ENCODE measurements around the gene APC2. TPM values are rescaled to one million over a fixed set of nuclear protein-coding genes. Genes with fewer than 3 reads are reported as not detected.

Gene APC2
- total RNA-seq, 1 donor from 2014 or later, result 0.42 TPM

DNA sequence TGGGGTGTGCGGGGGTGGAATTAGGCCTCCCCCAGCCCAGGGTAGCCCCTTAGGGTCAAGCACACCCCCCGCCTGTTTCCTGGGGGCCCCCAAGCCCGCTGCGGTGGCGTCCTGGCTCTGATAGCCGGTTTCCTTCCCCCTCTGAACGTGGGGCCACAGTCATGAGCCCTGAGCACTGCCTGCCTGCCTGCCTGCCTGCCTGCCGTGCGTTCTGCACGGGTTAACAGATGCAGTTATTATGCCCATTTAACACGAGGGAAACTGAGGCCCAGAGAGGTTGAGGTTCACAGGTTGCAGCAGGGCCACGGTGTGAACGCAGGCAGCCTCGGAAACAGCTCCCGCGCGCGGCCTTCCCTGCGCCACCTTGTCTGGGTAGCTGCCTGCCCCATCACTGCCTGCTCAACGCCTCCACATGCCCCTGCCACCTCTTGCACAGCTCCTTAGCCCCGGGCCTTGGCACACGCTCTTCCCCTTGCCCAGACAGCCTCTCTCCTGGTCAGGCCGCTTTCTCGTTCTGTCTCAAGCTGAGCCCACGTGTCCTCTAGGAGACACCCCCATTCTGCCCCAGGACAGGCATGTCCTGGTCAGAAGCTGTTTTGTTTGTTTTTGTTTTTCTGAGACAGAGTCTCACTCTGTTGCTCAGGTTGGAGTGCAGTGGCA, 47.4 kb upstream of the APC2 start:
- CTCF ChIA-PET, result interaction anchor here (1.1 to 1.3 kb wide), 2 partner anchors 42 to 123 kb away, joined by 3 to 4 read pairs; no protein-coding TSS in a partner anchor

DNA sequence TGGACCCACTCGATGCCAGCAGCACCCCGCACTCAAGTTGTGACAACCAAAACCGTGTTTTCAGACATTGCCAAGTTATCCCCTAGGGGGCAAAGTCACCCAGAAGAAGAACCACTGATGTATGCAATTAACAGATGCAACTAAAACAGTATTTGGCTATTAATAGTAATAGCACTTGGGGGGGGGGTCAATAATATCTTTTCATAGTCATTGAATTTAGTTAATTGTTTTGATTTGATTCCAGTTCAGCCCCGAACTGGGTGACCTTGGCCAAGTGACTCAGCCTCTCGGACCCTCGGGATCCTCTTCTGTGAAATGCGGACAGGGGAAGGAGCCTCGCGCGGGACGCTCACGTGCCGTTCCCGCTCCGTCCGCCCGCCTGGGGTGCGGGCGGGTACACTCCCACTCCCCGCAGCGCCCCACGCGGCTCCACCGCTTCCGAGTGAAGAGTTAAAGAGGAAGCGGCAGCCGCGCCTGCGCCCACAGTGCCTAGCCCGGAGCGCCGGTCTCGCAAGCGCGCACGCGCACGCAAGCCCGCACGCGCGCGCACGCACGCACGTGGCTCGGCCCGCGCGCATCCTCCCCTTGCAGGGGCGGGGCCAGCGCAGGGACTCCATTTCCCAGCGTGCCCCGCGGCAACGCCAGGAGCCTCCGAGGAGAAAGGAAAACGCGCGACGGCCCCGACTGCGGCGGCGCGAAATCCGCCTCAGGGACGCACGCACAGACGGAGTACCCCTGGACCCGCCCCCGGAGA, 43.0 kb upstream of the APC2 start:
- ATAC-seq (ENCODE audit: low read depth), result peak; percentile 82
- TF ChIP-seq, protein P1, sequence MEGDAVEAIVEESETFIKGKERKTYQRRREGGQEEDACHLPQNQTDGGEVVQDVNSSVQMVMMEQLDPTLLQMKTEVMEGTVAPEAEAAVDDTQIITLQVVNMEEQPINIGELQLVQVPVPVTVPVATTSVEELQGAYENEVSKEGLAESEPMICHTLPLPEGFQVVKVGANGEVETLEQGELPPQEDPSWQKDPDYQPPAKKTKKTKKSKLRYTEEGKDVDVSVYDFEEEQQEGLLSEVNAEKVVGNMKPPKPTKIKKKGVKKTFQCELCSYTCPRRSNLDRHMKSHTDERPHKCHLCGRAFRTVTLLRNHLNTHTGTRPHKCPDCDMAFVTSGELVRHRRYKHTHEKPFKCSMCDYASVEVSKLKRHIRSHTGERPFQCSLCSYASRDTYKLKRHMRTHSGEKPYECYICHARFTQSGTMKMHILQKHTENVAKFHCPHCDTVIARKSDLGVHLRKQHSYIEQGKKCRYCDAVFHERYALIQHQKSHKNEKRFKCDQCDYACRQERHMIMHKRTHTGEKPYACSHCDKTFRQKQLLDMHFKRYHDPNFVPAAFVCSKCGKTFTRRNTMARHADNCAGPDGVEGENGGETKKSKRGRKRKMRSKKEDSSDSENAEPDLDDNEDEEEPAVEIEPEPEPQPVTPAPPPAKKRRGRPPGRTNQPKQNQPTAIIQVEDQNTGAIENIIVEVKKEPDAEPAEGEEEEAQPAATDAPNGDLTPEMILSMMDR (IDR thresholded peaks at IDR 0.05), result no peak
- DNase-seq, result peak; percentile 100
- ChIA-PET POLR2A (no interaction called here), CTCF (interaction anchor here (1.4 kb wide), 1 partner anchor 163 kb away, joined by 6 read pairs; no protein-coding TSS in a partner anchor)
- peak overlapping the region; percentile 84 for H3K27ac Mint-ChIP-seq
- intact Hi-C loops (cut with micrococcal nuclease), result loop anchor here (1.0 to 10.0 kb wide), 10 partner anchors 24 to 834 kb away; partner anchors contain the start of genes BSG, C19orf25, CIRBP and MBD3
- peaks cover 24% of the 10 kb centered on the region for H3K36me3 Mint-ChIP-seq (ENCODE audit: low read depth)
- peaks cover 6% of the 10 kb centered on the region for H3K27me3 Mint-ChIP-seq
- peak overlapping the region; percentile 78 for H3K4me3 Mint-ChIP-seq
- H3K9me3 Mint-ChIP-seq, result no peaks in the 10 kb centered on the region
- H3K4me1 Mint-ChIP-seq, result peaks cover 46% of the 10 kb centered on the region

More for the DNA sequence above, 47.4 kb upstream of the APC2 start:
- TF ChIP-seq, protein P1 (IDR thresholded peaks at IDR 0.05), result no peak
- Mint-ChIP-seq H3K27me3 (peaks cover 6% of the 10 kb centered on the region), H3K4me1 (peaks cover 20% of the 10 kb centered on the region), H3K9me3 (no peaks in the 10 kb centered on the region), H3K36me3 (ENCODE audit: low read depth) (no peaks in the 10 kb centered on the region), H3K4me3 (peak overlapping the region; percentile 25), H3K27ac (no peak overlapping the region)
- DNase-seq (no peak), ATAC-seq (ENCODE audit: low read depth) (no peak)
- POLR2A ChIA-PET, result interaction anchor here (0.5 to 1.5 kb wide), 7 partner anchors 19 to 1055 kb away, joined by 3 to 9 read pairs (median 5); partner anchors contain the start of genes CIRBP, LMNB2 and NDUFS7
- intact Hi-C loops (cut with micrococcal nuclease), result loop anchor here (10.0 kb wide), 1 partner anchor 718 kb away; no protein-coding TSS in a partner anchor

DNA sequence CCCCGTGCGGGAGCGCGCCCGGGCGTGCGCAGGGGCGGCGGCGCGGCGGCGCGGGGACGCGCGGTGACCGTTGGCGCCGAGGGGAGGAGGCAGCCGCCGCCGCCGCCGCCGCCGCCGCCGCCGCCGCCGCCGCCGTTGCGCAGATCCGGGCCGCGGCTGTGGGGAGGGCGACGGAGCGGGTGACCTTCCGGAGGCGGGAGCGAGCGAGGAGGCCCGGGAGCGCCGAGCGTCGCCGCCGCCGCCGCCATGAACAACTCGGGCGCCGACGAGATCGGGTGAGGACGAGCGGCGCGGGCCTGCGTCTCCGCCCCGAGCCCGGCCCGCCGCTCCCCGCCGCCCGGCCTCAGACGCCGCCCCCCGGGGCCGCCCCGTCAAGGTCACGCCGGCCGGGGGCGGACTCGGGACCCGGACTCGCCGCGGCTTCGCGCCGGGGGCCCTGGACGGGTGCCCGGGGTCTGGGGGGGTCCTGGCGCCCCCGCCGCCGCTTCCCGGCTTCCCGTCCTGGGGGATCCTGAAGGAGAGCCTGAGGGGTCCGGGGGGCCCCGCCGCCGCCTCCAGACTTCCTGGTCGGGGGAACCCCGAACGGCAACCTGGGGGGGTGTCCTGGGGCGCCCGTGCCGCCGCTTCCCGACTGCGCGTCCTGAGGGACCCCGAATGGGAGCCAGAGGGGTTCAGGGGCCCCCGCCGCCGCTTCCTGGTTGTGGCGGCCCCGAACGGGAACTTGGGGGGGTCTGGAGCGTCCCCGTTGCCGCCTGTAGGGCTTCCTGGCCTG, 42.2 kb upstream of the APC2 start, which contains the start of gene DAZAP1:
Gene DAZAP1 (plus strand): TSS at position 59 of the 772 bp plus-strand sequence. CDS start 188 bp downstream, at position 247.
- peak within 1 kb of the TSS; percentile 88 for H3K4me3 Mint-ChIP-seq
- DNase-seq, result no peak
- ChIA-PET POLR2A (interaction anchor here (1.2 kb wide), 1 partner anchor 155 kb away, joined by 4 read pairs; no protein-coding TSS in a partner anchor), CTCF (no interaction called here)
- intact Hi-C loops (cut with micrococcal nuclease), result loop anchor here (1.0 to 10.0 kb wide), 11 partner anchors 24 to 835 kb away; partner anchors contain the start of genes BSG, C19orf25, CIRBP and MBD3
- H3K27ac Mint-ChIP-seq, result peak within 1 kb of the TSS; percentile 84
- TF ChIP-seq, protein P1 (IDR thresholded peaks at IDR 0.05), result no peak
- peaks cover 47% of the 10 kb centered on the region for H3K4me1 Mint-ChIP-seq
- ATAC-seq (ENCODE audit: low read depth), result no peak
- H3K27me3 Mint-ChIP-seq, result peaks cover 4% of the 10 kb centered on the region
- peaks cover 26% of the 10 kb centered on the region for H3K36me3 Mint-ChIP-seq (ENCODE audit: low read depth)
- H3K9me3 Mint-ChIP-seq, result no peaks in the 10 kb centered on the region

DNA sequence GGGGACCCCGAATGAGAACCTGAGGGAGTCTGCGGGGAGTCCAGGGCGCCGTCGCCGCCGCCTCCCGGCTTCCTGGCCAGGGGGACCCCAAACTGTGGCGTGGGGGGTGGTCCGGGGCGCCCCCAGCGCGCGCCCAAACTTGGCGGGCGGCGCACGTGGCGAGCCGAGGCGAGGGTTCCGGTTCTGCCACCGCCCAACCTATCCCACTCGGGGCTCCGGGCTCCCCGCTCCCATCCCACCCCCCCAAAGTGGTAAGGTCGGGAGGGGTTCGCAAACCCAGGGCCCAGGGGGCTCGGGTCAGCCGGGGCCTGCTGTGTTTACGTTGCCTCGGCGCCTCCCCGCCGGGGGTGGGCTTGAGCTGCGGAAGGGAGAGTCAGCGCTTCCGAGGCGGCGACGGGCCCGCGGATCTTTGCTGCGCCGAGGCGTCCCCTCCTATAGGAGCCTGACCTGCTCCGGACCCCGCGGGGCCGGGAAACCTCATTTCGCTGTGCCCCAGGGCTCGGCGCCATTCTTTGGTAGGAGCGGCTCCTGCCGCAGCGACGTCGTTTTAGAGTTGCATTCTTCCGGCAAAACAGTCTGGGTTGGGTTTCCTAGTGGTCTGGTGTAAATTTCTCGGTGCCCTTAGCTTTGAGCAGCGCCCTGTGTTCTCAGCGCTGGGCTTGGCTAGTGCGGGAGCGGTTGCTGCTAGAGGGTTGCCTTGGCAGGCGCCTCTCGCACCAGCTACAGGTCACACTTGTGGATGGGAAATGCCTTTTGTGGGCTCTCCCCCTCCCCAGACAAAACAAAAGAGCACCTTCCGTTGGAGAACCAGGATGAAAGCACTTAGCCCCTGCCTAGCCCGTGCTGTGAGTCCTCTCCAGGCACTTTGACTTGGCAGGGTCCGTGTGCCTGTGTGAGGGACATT, 41.4 kb upstream of the APC2 start:
- Mint-ChIP-seq H3K27me3 (no peaks in the 10 kb centered on the region), H3K36me3 (ENCODE audit: low read depth) (peaks cover 34% of the 10 kb centered on the region), H3K4me3 (peak overlapping the region; percentile 88), H3K27ac (peak overlapping the region; percentile 89), H3K4me1 (peaks cover 48% of the 10 kb centered on the region), H3K9me3 (no peaks in the 10 kb centered on the region)
- ChIA-PET POLR2A (interaction anchor here (0.7 to 1.4 kb wide), 14 partner anchors 15 to 1450 kb away, joined by 3 to 17 read pairs (median 4); partner anchors contain the start of genes CIRBP and FAM174C), CTCF (no interaction called here)
- ATAC-seq (ENCODE audit: low read depth) (peak; percentile 3), DNase-seq (peak; percentile 54)
- intact Hi-C loops (cut with micrococcal nuclease), result loop anchor here (1.0 to 10.0 kb wide), 4 partner anchors 30 to 724 kb away; partner anchors contain the start of genes MBD3 and RPS15
- TF ChIP-seq, protein P1 (IDR thresholded peaks at IDR 0.05), result no peak
